LNCAP (cell line): ENCODE measurements around the gene FICD.

Experiments
- CTCF ChIP-seq: fragments of 450-650 bp; IDR thresholded peaks from 2 replicates; pipeline ENCODE4 v1.5.1; 2017; ENCODE audit warnings: mild to moderate bottlenecking

Gene FICD

GRCh38 chr12:108518716-108519496 lies 3.8 kb downstream of the FICD start:
- no peak for TF ChIP-seq CTCF

GRCh38 chr12:108519558-108519957 lies 4.5 kb downstream of the FICD start:
- TF ChIP-seq CTCF = peak; percentile 12; the same call in 1 of the 2 replicates

GRCh38 chr12:108523365-108523764 lies 8.3 kb downstream of the FICD start:
- TF ChIP-seq CTCF = no peak

GRCh38 chr12:108525681-108526080 lies 10.6 kb downstream of the FICD start:
- no peak for TF ChIP-seq CTCF

GRCh38 chr12:108526482-108527165 lies 11.5 kb downstream of the FICD start:
- TF ChIP-seq CTCF = no peak

- no peak for TF ChIP-seq CTCF
These were observed 12.1 kb downstream of the FICD start for GRCh38 chr12:108527166-108527496.

GRCh38 chr12:108530161-108530560 lies 15.1 kb downstream of the FICD start:
- no peak for TF ChIP-seq CTCF
